Loucy (cell line): ENCODE results near the gene DAB1.

Experiments
- CTCF ChIP-seq: fragments of 200-600 bp; sonication (generic); conservative IDR thresholded peaks from 2 replicates; pipeline ENCODE4 v1.5.1; 2014; ENCODE audit warnings: mild to moderate bottlenecking, antibody characterized with exemption, low read length
- EZH2phosphoT487 ChIP-seq: fragments of 200-600 bp; IDR thresholded peaks from 2 replicates; pipeline ENCODE4 v1.6.1; 2018; ENCODE audit warnings: antibody characterized with exemption, mild to moderate bottlenecking, moderate library complexity, borderline replicate concordance

- TF ChIP-seq CTCF (no peak), EZH2phosphoT487 (no peak)
These were observed 7.5 kb upstream of the DAB1 start for GRCh38 chr1:57431400-57431799.
